ENCODE measurements around the gene SUN5. TPM values are rescaled to one million over a fixed set of nuclear protein-coding genes. Genes with fewer than 3 reads are reported as not detected.
"Not testable (repeated sequence)": the region's sequence is repeated elsewhere in the genome, so short reads cannot be mapped to it uniquely, and the experiment has no call there.

SUN5 gene
- total RNA-seq, 1 experiment from 2014 or later, result not detected

DNA sequence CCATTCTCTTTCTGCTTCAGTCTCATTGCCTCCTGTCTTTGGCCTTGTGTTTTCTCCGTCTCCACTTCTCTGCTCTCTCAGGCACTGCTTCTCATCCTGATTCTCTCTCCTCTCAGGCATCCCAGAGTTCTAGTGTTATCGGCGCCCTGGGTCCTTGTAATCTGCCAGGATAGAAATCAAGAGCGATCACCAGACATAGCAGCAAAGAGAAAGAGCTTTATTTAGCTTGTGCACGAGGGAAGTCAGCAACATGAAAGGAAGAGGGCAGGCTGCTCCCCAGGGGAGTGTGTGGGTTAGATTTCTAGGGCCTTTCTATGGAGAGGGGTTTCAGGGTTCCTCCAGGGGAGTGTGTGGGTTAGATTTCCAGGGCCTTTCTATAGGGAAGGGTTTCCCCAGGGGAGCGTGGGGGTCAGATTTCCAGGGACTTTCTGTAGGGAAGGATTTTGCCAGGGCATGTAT is 32.5 kb downstream of the SUN5 start:
- in situ Hi-C loops (cut with HindIII; ENCODE audit: low pct_unique_long_range_greater_than_20kb, low sequenced_read_pairs), result no loop called here
- no peak for DNase-seq (ENCODE audit: low read depth)

GRCh38 chr20:32970973-32971300 is 33.3 kb downstream of the SUN5 start:
- DNase-seq (ENCODE audit: low read depth), result no peak
- in situ Hi-C loops (cut with HindIII; ENCODE audit: low pct_unique_long_range_greater_than_20kb, low sequenced_read_pairs), result no loop called here

- no peak for DNase-seq (ENCODE audit: low read depth)
- in situ Hi-C loops (cut with HindIII; ENCODE audit: low pct_unique_long_range_greater_than_20kb, low sequenced_read_pairs), result no loop called here
Observed at GRCh38 chr20:32970115-32970972, 33.9 kb downstream of the SUN5 start.

GRCh38 chr20:32969356-32970114 is 34.7 kb downstream of the SUN5 start:
- DNase-seq (ENCODE audit: low read depth), result no peak
- in situ Hi-C loops (cut with HindIII; ENCODE audit: low pct_unique_long_range_greater_than_20kb, low sequenced_read_pairs), result no loop called here

DNA sequence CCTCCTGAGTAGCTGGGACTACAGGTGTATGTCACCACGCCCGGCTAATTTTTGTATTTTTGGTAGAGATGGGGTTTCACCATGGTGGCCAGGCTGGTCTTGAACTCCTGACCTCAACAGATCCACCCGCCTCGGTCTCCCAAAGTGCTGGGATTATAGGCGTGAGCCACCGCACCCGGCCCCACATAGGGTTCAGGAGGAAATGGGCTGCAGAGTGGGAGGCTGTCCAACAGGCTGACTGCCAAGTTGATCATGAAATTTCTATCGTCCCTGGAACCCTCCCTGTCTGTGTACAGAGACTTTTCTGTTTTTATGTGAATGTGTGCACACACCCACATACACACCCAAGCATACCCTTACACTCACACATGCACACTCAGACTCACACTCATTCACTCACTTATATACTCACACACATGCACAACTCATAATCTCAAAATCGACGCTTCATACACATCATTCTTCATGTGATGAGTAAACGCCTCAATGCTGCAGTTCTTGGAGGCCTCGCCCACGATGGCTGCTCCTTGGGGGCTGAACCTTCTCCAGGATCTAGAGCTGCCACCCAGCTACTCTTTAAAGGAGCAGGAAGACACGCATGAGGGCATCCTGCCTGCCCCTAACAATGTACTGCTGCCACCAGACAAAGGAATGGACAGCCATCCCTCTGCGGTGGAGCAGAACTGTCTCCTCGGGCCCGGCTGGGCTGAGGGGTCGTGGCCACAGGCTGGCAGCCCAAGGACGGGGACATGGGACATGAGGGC is 35.6 kb downstream of the SUN5 start:
- DNase-seq (ENCODE audit: low read depth), result no peak
- in situ Hi-C loops (cut with HindIII; ENCODE audit: low pct_unique_long_range_greater_than_20kb, low sequenced_read_pairs), result no loop called here

- in situ Hi-C loops (cut with HindIII; ENCODE audit: low pct_unique_long_range_greater_than_20kb, low sequenced_read_pairs), result no loop called here
- DNase-seq (ENCODE audit: low read depth), result no peak
Observed at GRCh38 chr20:32967961-32968457, 36.2 kb downstream of the SUN5 start.

- in situ Hi-C loops (cut with HindIII; ENCODE audit: low pct_unique_long_range_greater_than_20kb, low sequenced_read_pairs), result no loop called here
- DNase-seq (ENCODE audit: low read depth), result no peak
Observed at GRCh38 chr20:32966881-32967781, 37.1 kb downstream of the SUN5 start.

DNA sequence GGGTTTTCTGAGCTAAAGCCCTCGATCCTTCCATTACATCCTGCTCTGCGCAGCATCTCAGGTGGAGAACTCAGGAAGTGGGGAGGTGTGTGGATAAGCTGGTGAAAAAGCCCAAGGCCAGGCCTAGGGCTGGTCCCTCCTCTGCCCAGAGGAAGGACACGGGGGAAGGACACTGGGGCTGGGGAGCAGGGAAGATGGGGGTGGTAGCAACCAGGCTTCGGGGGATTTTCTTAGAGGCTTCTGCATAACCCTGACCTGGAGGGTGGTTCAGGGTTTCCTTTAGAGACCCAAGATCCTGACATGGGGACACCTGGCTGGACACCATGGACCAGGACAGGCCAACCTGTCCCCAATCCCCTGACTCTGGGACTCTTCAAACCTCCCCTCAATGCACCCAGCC is 37.9 kb downstream of the SUN5 start:
- in situ Hi-C loops (cut with HindIII; ENCODE audit: low pct_unique_long_range_greater_than_20kb, low sequenced_read_pairs), result no loop called here

GRCh38 chr20:32965581-32966373 is 38.5 kb downstream of the SUN5 start:
- in situ Hi-C loops (cut with HindIII; ENCODE audit: low pct_unique_long_range_greater_than_20kb, low sequenced_read_pairs), result no loop called here
- DNase-seq (ENCODE audit: low read depth), result no peak

More for the DNA sequence above, 37.9 kb downstream of the SUN5 start:
- DNase-seq (ENCODE audit: low read depth), result no peak

GRCh38 chr20:32965115-32965514 is 39.1 kb downstream of the SUN5 start:
- in situ Hi-C loops (cut with HindIII; ENCODE audit: low pct_unique_long_range_greater_than_20kb, low sequenced_read_pairs), result no loop called here
- DNase-seq (ENCODE audit: low read depth), result no peak

GRCh38 chr20:32964575-32964974 is 39.7 kb downstream of the SUN5 start:
- no peak for DNase-seq (ENCODE audit: low read depth)
- in situ Hi-C loops (cut with HindIII; ENCODE audit: low pct_unique_long_range_greater_than_20kb, low sequenced_read_pairs), result no loop called here

GRCh38 chr20:32963176-32963575 is 41.1 kb downstream of the SUN5 start:
- no peak for DNase-seq (ENCODE audit: low read depth)
- in situ Hi-C loops (cut with HindIII; ENCODE audit: low pct_unique_long_range_greater_than_20kb, low sequenced_read_pairs), result no loop called here

DNA sequence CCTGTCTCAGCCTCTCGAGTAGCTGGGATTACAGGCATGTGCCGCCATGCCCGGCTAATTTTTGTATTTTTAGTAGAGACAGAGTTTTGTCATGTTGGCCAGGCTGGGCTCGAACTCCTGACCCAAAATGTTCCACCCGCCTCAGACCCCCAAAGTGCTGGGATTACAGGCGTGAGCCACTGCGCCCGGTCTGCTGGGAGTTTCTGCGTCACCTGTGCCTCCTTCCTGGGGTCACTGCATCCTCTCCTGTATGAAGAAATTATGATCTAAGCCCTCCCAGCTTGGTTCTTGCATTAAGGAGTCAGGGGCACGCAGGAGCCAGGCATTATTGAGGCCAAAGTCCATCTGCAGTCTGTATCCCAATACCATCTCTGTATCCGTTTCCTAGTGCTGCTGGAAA is 41.6 kb downstream of the SUN5 start:
- in situ Hi-C loops (cut with HindIII; ENCODE audit: low pct_unique_long_range_greater_than_20kb, low sequenced_read_pairs); DNase-seq (ENCODE audit: low read depth): not testable (repeated sequence)

GRCh38 chr20:32962053-32962452 is 42.2 kb downstream of the SUN5 start:
- no peak for DNase-seq (ENCODE audit: low read depth)
- in situ Hi-C loops (cut with HindIII; ENCODE audit: low pct_unique_long_range_greater_than_20kb, low sequenced_read_pairs), result no loop called here

DNA sequence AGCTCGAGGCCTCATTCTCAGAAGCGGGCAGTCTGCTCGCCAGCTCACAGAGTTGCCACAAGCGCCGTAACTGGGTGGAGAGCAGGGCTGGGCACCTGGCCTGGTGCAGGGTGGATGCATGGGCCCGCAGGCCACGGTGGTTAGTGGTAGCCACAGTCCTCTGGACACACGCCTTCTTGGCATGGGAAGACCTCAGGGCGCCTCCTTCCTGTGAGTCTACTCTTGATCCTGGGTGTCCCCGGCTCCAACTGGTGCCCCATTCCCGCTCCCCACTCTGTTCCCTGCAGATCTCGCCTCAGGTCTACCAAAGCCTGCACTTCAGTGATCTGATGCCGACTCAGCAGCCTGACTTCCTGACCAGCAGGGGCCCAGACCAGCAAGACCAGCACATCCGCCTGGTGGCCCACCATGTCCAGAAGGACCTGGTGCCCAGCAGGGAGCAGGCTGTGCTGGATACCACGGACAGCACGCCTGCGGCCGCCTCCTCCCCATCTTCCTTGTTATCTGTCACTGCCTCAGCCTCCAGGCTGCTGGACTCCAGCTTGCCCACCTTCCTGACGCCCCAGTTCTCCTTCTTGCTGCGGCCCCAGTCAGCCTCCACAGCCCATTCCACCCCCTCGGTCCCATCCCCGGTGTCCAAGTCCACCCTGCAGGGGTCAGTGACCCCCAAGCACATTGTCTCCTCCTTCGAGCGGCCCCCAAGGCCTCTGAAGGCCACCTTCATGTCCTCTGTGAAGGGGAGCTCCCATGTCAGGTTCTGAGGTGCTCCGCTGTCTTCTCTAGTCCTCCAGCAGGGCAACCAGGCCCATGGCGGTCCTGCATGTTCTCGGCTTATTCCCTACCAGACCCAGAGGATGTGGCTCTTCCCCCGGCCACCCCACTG is 43.1 kb downstream of the SUN5 start:
- in situ Hi-C loops (cut with HindIII; ENCODE audit: low pct_unique_long_range_greater_than_20kb, low sequenced_read_pairs), result no loop called here
- DNase-seq (ENCODE audit: low read depth), result no peak

GRCh38 chr20:32960222-32960518 is 44.1 kb downstream of the SUN5 start:
- in situ Hi-C loops (cut with HindIII; ENCODE audit: low pct_unique_long_range_greater_than_20kb, low sequenced_read_pairs), result no loop called here
- no peak for DNase-seq (ENCODE audit: low read depth)
